Karpas-422 (cell line): ENCODE results near the gene GALNTL6. TPM values are rescaled to one million over a fixed set of nuclear protein-coding genes. Genes with fewer than 3 reads are reported as not detected.

ENCODE experiments used
- DNase-seq: peaks from one replicate; pipeline ENCODE4 v3.0.0-alpha.2; 2015
- H2AFZ ChIP-seq: fragments of 200-600 bp; sonication (generic); 2 replicates; pipeline ENCODE4 v1.6.1; 2014; ENCODE audit warnings: antibody characterized with exemption, low read length, mixed read lengths
- H3K27ac ChIP-seq: fragments of 200-600 bp; sonication (generic); 2 replicates; pipeline ENCODE4 v1.5.1; 2014; ENCODE audit warnings: mild to moderate bottlenecking, low read length, moderate library complexity
- H3K27me3 ChIP-seq: fragments of 200-600 bp; sonication (generic); 2 replicates; pipeline ENCODE4 v1.6.1; 2014; ENCODE audit warnings: low read length, mixed read lengths
- H3K36me3 ChIP-seq: fragments of 200-600 bp; sonication (generic); 2 replicates; pipeline ENCODE4 v1.6.1; 2014; ENCODE audit warnings: low read length, mixed read lengths; ENCODE audit not compliant: insufficient read depth
- H3K4me1 ChIP-seq: fragments of 200-600 bp; sonication (generic); 2 replicates; pipeline ENCODE4 v1.6.1; 2014; ENCODE audit warnings: mild to moderate bottlenecking, low read length, mixed read lengths
- H3K4me2 ChIP-seq: fragments of 200-600 bp; sonication (generic); 2 replicates; pipeline ENCODE4 v1.6.1; 2014; ENCODE audit warnings: low read length, low read depth, mild to moderate bottlenecking; ENCODE audit not compliant: poor library complexity, severe bottlenecking
- H3K4me3 ChIP-seq: fragments of 200-600 bp; sonication (generic); 2 replicates; pipeline ENCODE4 v1.5.1; 2014; ENCODE audit warnings: mild to moderate bottlenecking, antibody characterized with exemption, low read length, mixed read lengths
- H3K79me2 ChIP-seq: fragments of 200-600 bp; sonication (generic); 2 replicates; pipeline ENCODE4 v1.6.1; 2014; ENCODE audit warnings: mild to moderate bottlenecking, low read length, mixed read lengths
- H3K9ac ChIP-seq: fragments of 200-600 bp; sonication (generic); 2 replicates; pipeline ENCODE4 v1.6.0; 2014; ENCODE audit warnings: low read length
- H3K9me2 ChIP-seq: fragments of 200-600 bp; sonication (generic), shearing (Covaris generic); replicated peaks from 2 replicates; pipeline ENCODE4 v1.6.0; 2014; ENCODE audit warnings: mild to moderate bottlenecking, low read length, moderate library complexity; ENCODE audit not compliant: insufficient read depth
- H3K9me3 ChIP-seq: fragments of 300-700, 200-600 bp; sonication (generic); 2 replicates; pipeline ENCODE4 v1.6.1; 2014; ENCODE audit warnings: low read length, mixed read lengths
- H4K20me1 ChIP-seq: fragments of 200-600 bp; sonication (generic); 2 replicates; pipeline ENCODE4 v1.6.1; 2014; ENCODE audit warnings: mild to moderate bottlenecking, antibody characterized with exemption, low read length, low read depth; ENCODE audit not compliant: insufficient read depth
- total RNA-seq: library from RNA; depleted of rRNA; stranded (reverse); fragments of >200 nt; shearing (Covaris generic); gene quantifications from 2 replicates; pipeline ENCODE4 v1.2.3, GENCODE V29; 2014; ENCODE audit warnings: low replicate concordance

Gene GALNTL6
- total RNA-seq, 1 experiment from 2014 or later: not detected

DNA sequence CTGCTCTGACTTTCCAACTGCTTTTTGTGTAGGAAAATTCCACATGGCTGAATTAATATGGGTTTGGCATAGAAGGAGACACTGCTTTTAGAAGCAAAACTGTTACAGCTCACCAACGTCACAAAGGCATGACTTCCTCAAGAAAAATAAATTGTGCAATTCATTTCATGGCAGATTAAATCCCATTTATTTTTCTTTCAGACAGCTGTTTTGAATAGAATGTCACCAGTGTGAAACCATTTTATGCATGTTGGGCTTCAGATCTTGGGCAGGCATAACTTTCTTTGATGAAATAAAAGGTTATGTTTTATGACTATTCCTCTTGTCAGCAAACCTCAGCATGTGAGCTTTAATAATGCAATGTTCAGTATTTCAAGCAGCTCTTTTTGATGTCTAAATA is 542.8 kb downstream of the GALNTL6 start:
- no peak for DNase-seq
- Histone ChIP-seq H3K27me3 (no peaks in the 10 kb centered on the region), H3K79me2 (no peaks in the 10 kb centered on the region), H3K36me3 (no peaks in the 10 kb centered on the region), H3K9me3 (no peaks in the 10 kb centered on the region), H3K9me2 (no peaks in the 10 kb centered on the region), H3K27ac (no peak overlapping the region), H4K20me1 (no peaks in the 10 kb centered on the region), H2AFZ (no peak overlapping the region), H3K4me1 (no peaks in the 10 kb centered on the region), H3K4me3 (no peak overlapping the region), H3K9ac (no peak overlapping the region), H3K4me2 (no peak overlapping the region)

DNA sequence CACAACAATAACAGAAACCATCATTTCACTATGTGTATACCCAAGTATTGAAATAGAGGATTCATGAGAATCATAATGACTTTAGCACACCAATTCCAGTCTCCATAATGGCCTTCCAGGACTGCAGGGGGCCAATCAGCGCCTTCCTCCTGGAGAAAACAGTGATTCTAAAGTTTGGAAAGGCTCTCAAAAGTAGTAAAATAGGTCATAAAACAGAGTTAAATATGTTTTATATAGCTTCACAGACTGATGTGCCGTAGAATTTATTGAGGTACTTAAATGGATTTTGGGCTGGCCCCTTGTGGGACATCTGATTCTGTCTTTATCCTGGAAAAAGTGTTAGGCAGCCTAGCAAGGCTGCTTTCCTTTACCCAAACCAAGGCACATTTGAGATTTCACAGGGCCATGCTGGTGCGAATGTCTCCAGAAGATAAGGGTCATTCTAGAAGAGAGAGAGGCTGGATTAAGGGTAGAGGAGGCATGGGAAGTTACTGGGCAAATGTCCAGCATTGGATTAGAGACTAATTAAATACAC is 543.9 kb downstream of the GALNTL6 start:
- no peak overlapping the region for H3K4me3 ChIP-seq
- no peak overlapping the region for H3K27ac ChIP-seq
- no peaks in the 10 kb centered on the region for H3K36me3 ChIP-seq
- no peak overlapping the region for H3K9ac ChIP-seq
- H3K4me2 ChIP-seq: no peak overlapping the region
- H3K27me3 ChIP-seq: no peaks in the 10 kb centered on the region
- no peak for DNase-seq
- no peak overlapping the region for H2AFZ ChIP-seq
- no peaks in the 10 kb centered on the region for H3K79me2 ChIP-seq
- H3K9me2 ChIP-seq: no peaks in the 10 kb centered on the region
- no peaks in the 10 kb centered on the region for H3K4me1 ChIP-seq
- H4K20me1 ChIP-seq: no peaks in the 10 kb centered on the region
- no peaks in the 10 kb centered on the region for H3K9me3 ChIP-seq

DNA sequence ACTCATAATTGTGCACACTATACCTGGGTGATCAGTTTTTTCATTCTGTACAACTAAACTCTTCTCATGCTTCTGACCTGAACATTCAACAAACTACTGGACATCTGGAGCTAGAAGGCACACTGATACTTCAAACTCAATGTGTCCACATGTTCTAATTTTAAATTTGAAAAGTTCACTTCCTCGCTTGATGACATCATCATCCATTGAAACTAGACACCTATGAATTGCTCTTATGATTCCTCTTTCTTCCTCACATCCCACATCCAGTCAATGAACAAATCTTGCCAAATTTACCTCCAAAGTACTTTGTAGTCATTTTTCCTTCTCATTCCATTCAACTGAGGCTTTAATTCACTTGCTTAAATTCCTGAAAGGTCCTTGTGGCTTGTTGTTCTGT is 549.4 kb downstream of the GALNTL6 start:
- no peak overlapping the region for H3K4me3 ChIP-seq
- H3K36me3 ChIP-seq: no peaks in the 10 kb centered on the region
- no peaks in the 10 kb centered on the region for H3K79me2 ChIP-seq
- H4K20me1 ChIP-seq: no peaks in the 10 kb centered on the region
- H3K9ac ChIP-seq: no peak overlapping the region
- H3K9me3 ChIP-seq: no peaks in the 10 kb centered on the region
- DNase-seq: no peak
- H2AFZ ChIP-seq: no peak overlapping the region
- H3K27me3 ChIP-seq: no peaks in the 10 kb centered on the region
- H3K4me2 ChIP-seq: no peak overlapping the region
- no peak overlapping the region for H3K27ac ChIP-seq
- no peaks in the 10 kb centered on the region for H3K9me2 ChIP-seq
- H3K4me1 ChIP-seq: no peaks in the 10 kb centered on the region

DNA sequence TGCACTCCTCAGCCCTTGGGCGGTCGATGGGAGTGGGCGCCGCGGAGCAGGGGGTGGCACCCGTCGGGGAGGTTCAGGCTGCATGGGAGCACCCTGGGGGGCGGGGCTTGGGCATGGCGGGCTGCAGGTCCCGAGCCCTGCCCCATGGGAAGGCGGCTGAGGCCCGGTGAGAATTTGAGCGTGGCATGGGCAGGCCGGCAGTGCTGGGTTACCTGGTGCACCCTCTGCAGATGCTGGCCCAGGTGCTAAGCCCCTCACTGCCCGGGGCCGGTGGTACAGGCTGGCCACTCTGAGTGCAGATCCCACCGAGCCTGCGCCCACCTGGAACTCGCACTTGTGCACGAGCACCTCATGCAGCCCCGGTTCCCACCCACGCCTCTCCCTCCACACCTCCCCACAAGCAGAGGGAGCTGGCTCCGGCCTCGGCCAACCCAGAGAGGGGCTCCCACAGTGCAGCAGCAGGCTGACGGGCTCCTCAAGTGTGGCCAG is 556.3 kb downstream of the GALNTL6 start:
- Histone ChIP-seq H4K20me1 (no peaks in the 10 kb centered on the region), H3K27ac (no peak overlapping the region), H3K4me2 (no peak overlapping the region), H3K4me3 (no peak overlapping the region), H3K9me2 (no peaks in the 10 kb centered on the region), H3K4me1 (no peaks in the 10 kb centered on the region), H3K9me3 (no peaks in the 10 kb centered on the region), H3K27me3 (no peaks in the 10 kb centered on the region), H3K36me3 (no peaks in the 10 kb centered on the region), H3K79me2 (no peaks in the 10 kb centered on the region), H2AFZ (no peak overlapping the region), H3K9ac (no peak overlapping the region)
- no peak for DNase-seq

DNA sequence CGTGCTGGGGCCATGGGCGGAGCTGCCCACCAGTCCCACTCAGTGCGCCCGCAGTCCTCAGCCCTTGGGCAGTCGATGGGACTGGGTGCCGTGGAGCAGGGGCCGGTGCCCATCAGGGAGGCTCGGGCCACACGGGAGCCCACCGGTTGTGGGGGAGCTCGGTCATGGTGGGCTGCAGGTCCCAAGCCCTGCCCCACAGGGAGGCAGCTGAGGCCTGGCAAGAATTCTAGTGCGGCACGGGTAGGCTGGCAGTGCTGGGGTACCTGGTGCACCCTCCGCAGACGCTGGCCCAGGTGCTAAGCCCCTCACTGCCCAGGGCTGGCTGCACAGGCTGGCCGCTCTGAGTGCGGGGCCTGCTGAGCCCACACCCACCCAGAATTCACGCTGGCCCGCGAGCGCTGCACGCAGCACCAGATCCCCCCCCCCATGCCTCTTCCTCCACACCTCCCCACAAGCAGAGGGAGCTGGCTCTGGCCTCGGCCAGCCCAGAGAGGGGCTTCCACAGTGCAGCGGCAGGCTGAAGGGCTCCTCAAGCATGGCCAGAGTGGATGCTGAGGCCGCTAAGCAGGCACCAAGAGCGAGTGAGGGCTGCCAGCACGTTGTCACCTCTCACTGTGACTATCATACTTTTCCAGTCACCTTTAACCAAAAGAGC is 564.4 kb downstream of the GALNTL6 start:
- Histone ChIP-seq H3K79me2 (no peaks in the 10 kb centered on the region), H3K9me3 (no peaks in the 10 kb centered on the region), H3K9ac (no peak overlapping the region), H4K20me1 (no peaks in the 10 kb centered on the region), H3K4me3 (no peak overlapping the region), H3K4me1 (no peaks in the 10 kb centered on the region), H3K9me2 (no peaks in the 10 kb centered on the region), H3K27me3 (no peaks in the 10 kb centered on the region), H3K4me2 (no peak overlapping the region), H3K27ac (no peak overlapping the region), H2AFZ (no peak overlapping the region), H3K36me3 (no peaks in the 10 kb centered on the region)
- no peak for DNase-seq

DNA sequence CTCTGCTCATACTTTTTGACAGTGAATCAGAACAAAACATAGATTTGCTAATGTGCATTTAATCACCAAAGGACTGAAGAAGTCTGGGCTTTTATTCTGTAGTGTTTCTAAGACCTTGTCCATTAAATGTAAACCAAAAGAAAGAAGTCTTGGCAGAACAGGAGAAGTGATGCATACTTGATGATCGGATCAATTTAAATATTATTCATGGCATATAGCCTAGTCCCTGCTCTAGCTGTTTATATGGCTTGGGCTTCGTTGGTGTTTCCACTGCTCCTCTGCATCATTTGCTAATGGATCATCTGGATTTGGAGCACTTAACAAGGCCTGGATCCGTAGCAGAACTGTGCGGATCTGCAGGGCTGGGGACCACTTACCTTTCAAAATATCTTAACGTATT is 566.6 kb downstream of the GALNTL6 start:
- H3K9me3 ChIP-seq: no peaks in the 10 kb centered on the region
- no peaks in the 10 kb centered on the region for H3K79me2 ChIP-seq
- no peaks in the 10 kb centered on the region for H3K36me3 ChIP-seq
- H3K9me2 ChIP-seq: no peaks in the 10 kb centered on the region
- H3K27ac ChIP-seq: no peak overlapping the region
- no peaks in the 10 kb centered on the region for H4K20me1 ChIP-seq
- no peaks in the 10 kb centered on the region for H3K4me1 ChIP-seq
- no peak overlapping the region for H3K4me2 ChIP-seq
- no peaks in the 10 kb centered on the region for H3K27me3 ChIP-seq
- no peak overlapping the region for H3K9ac ChIP-seq
- H2AFZ ChIP-seq: no peak overlapping the region
- no peak overlapping the region for H3K4me3 ChIP-seq
- no peak for DNase-seq

DNA sequence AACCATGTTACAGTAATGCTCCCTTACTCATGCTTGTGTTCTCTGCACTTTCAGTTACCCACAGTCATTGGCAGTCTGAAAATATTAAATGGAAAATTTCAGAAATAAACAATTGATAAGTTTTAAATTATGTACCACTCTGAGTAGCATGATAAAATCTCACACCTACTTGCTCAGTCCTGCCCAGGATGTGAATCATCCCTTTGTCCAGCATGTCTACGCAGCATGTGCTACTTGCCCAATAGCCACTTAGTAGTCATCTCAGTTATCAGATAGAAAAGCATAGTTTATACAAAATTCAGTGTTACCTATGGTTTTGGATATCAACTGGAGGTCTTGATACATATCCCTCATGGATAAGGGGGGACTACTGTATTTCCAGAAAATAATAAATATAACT is 577.1 kb downstream of the GALNTL6 start:
- Histone ChIP-seq H4K20me1 (no peaks in the 10 kb centered on the region), H3K9ac (no peak overlapping the region), H3K27ac (no peak overlapping the region), H2AFZ (no peak overlapping the region), H3K4me3 (no peak overlapping the region), H3K4me2 (no peak overlapping the region), H3K36me3 (no peaks in the 10 kb centered on the region), H3K27me3 (no peaks in the 10 kb centered on the region), H3K4me1 (no peaks in the 10 kb centered on the region), H3K79me2 (no peaks in the 10 kb centered on the region), H3K9me2 (no peaks in the 10 kb centered on the region), H3K9me3 (no peaks in the 10 kb centered on the region)
- DNase-seq: no peak

DNA sequence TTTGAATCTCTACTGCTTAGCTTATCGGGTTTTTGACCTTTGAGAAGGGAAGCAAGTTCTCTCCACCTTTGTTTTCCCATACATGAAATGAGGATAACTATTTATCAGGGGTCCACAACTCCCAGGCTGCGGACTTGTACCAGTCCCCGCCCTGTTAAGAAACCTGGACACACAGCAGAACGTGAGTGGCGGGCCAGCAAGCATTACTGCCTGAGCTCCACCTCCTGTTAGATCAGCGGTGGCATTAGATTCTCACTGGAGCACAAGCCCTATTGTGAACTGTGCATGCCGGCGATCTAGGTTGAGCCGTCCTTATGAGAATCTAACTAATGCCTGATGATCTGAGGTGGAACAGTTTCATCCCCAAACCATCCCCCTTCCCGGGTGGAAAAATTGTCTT is 579.5 kb downstream of the GALNTL6 start:
- H4K20me1 ChIP-seq: no peaks in the 10 kb centered on the region
- no peaks in the 10 kb centered on the region for H3K9me3 ChIP-seq
- no peak overlapping the region for H3K9ac ChIP-seq
- DNase-seq: no peak
- no peaks in the 10 kb centered on the region for H3K27me3 ChIP-seq
- no peaks in the 10 kb centered on the region for H3K79me2 ChIP-seq
- no peak overlapping the region for H3K27ac ChIP-seq
- no peak overlapping the region for H2AFZ ChIP-seq
- no peaks in the 10 kb centered on the region for H3K9me2 ChIP-seq
- H3K4me2 ChIP-seq: no peak overlapping the region
- no peak overlapping the region for H3K4me3 ChIP-seq
- no peaks in the 10 kb centered on the region for H3K4me1 ChIP-seq
- H3K36me3 ChIP-seq: no peaks in the 10 kb centered on the region
